HG03196 (cell line): ENCODE results near the gene KASH5.

Experiments
- ATAC-seq: cut with Tn5 transposase; IDR thresholded peaks from one replicate; pipeline ENCODE4 v1.9.1; 2021; ENCODE audit not compliant: unreplicated experiment

Gene KASH5, protein sequence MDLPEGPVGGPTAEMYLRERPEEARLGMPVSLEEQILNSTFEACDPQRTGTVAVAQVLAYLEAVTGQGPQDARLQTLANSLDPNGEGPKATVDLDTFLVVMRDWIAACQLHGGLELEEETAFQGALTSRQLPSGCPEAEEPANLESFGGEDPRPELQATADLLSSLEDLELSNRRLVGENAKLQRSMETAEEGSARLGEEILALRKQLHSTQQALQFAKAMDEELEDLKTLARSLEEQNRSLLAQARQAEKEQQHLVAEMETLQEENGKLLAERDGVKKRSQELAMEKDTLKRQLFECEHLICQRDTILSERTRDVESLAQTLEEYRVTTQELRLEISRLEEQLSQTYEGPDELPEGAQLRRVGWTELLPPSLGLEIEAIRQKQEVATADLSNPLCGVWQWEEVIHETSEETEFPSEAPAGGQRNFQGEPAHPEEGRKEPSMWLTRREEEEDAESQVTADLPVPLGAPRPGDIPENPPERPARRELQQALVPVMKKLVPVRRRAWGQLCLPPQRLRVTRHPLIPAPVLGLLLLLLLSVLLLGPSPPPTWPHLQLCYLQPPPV

DNA sequence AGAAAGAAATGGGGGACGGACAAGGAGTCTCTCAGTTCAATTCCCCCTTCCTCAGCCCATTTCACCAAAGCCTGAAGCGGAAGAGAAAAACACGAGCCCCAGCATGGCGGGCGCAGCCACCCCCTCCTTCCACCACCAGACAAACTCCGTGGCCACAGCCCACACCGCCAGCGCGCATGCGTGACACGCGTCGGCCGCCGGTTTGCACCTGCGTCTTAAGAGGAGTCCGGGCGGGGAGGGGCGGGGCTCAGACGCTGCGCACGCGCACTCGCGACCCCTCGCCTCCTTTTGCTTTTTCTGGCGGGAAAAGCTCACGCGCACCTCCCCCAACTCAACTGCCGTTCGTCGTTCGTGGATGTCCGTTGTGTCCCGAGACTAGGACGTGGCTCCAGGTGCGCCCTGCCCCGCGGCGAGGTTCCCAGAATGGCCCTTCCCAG lies at the start of gene KASH5:
Gene KASH5, plus strand, starts transcription at position 314 of the 437 bp plus-strand sequence. CDS start 2,635 bp downstream, outside the sequence.
- no peak for ATAC-seq

DNA sequence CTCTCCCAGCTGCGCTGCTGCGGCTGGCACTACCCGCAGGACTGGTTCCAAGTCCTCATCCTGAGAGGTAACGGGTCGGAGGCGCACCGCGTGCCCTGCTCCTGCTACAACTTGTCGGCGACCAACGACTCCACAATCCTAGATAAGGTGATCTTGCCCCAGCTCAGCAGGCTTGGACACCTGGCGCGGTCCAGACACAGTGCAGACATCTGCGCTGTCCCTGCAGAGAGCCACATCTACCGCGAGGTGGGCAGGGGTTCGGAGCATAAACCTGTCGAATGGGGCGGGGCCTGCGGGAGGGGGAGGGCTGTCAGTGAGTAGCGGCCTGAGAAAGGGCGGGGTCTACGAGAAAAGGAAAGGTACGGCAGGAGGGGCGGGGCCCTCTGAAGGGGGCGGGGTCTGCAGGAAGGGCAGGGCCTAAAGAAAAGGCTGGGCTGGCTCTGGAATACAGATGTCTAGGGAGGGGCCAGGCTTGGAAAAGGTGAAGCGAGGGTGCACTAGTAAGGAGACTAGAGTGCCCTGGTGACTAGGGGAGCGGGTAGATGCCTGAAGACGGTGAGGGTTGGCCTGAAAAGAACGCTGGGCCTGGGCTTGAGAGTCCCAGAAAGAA lies 49.3 kb upstream of the KASH5 start:
- no peak for ATAC-seq

DNA sequence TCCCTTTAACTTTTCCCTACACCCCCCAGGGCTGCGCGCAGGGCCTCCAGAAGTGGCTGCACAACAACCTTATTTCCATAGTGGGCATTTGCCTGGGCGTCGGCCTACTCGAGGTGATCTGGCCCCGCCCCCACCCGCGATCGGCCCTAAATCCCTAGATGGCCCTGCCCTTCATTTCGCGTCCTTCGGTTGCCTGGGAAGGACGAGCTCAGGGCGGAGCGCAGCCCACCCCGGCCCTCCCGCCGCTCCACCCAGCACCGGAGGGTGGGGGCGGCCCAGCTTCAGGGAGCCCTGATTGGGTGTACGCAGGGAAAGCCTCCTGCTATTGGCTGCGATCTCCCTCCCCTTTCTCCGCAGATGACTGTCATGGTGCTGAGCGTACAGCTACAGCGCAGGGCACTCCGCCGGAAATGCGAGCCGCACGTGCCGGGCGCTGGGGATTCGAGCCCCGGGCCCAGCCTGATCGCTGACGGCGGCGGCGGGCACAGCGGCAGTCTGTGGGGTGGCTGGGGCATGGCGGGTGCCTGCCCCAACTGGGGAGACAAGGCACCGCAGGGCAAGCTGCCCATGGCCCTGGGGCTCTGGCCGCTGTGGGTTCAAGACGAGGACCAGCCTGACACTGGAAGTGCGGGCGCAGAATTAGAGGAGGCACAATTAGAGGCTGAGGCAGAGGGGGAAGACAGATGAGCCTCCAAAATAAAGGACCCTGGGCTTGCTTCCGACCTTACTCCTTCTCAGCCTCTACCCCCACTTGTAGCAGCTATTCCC lies 48.6 kb upstream of the KASH5 start:
- no peak for ATAC-seq

DNA sequence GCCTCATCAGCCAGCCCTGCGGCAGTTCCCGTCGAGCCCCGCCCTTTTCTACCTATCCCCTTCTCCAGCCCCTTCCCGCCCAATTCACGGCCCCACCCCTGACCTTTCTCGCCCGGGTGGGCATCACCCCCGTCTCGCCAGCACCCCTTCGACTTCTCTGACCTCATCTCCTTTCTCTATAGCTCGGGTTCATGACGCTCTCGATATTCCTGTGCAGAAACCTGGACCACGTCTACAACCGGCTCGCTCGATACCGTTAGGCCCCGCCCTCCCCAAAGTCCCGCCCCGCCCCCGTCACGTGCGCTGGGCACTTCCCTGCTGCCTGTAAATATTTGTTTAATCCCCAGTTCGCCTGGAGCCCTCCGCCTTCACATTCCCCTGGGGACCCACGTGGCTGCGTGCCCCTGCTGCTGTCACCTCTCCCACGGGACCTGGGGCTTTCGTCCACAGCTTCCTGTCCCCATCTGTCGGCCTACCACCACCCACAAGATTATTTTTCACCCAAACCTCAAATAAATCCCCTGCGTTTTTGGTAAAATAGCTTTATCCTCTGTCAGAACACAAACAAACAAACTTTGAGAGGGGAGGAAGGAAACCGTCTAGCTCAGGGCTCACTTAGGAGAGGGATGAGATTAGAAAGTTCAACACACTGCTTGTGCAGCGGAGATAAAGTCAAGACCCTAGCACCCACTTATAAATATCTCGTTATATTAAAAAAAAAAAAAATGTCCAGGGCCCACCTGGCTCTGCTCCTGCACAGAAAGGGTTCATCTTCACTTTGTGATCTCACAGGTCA lies 47.8 kb upstream of the KASH5 start:
- ATAC-seq = peak; percentile 60

DNA sequence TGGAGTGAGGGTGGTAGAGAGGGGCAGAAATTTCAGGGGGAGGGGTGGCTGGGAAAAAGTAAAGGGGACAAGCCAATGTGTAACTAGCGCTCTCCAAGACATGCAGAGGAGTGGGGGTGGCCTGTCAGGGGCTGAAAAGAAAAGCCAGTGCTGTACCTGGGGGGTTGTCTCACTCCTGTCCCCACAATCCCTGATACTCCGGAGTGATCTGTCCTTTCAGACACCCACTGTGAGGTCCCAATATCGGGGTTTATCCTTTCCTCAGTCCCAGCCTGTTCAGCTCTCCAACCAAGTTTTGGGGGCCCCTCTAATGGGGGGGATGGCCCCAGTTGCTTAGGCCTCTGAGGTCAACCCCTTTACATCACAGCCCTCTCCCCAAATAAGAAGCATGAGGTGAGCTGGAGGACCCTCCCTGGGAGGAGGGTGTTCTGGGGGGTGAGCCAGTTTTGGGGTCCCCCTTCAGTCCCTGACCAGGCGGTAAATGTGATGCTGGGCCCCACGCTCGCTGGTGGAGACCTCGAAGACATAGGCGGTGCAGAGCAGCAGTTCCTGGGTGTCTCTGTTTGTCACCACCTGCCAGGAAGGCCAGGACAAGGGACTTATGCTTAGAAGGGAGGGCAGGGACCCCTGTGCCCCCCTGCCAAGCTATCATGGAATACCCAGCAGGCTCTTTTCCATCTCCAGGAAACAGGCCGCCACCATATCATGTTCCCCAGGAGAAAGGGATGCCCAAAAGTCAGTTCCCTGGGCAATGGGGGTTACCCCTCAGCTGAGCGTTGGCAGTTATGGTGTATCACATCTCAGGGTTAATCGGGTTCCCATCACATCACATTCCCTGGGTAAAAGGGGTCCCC lies 47.0 kb upstream of the KASH5 start:
- ATAC-seq = peak; percentile 6

DNA sequence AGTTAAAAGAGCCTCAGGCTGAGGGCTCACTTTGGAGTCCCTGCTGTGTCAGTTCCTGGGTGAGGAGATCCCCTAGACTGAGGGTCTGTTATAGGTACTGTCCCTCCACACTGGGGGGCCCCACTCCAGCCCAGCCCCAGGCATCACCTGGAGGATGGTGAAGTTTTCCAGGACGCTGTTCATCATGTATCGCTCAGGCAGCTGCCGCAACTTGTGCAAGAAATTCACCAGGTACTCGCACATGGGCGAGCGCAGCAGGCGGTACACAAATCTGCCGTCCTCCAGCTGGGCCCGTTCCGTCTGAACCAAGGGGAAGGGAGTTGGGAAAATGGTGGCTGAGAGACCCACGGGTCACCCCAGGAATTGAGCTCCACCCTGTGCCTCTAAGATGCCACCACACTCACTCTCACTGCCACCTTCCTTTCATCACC lies 45.7 kb upstream of the KASH5 start:
- no peak for ATAC-seq

DNA sequence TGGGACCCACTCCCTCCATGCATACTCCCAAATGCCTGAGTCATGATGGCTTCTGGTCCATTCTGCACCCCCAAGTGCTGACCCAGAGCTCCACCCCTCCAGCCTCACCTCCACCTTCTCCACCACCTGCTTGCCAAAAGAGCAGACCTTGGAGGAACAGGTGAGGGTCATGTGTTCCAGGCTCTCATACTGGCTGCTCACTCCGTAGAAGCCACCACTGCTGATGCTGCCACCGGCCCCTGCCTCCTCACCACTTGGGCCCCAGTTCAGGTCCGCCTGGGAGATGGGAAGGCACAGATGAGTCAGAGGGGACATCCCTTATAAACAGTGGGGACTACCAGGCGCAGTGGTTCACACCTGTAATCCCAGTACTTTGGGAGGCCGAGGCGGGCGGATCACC lies 44.9 kb upstream of the KASH5 start:
- ATAC-seq = no peak

DNA sequence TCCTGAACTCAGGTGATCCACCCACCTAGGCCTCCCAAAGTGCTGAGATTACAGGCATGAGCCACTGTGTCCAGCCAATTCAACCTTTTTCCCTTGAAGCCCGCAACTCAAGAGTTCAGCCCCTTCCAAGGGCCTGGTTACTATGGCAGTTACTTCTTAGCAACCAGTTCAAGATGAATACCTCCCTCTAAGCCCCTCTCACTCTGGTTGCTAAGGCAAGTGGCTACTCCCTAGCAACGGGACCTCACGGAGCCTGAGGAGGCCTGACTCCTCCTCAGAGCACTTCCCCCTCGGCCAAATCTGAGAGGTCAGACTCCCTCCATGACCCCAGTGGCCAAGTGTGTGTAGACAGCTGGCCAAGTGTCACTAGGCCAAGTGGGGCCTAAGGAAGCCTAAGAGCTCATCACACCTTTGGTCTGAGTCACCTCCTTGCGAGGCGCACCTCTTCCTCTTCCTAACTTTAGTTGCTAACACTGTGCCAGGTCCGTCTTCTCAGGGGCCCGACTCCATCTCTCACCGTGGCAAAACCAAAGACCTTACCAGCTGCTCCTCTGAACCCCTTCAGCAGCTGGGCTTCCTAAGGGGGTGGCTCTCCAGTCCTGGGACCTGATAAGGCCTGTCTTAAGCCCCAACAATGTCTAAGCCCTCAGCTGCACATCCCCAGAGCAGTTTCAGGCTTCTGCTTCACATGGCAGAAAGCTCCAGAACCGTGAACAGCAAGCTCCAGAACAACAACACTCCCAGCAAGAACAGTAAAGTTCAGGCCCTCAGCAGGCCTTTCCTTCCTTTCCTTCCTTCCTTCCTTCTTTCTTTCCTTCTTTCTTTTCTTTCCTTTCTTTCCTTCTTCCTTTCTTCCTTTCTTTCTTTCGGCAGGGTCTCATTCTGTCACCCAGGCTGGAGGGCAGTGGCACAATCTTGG lies 43.3 kb upstream of the KASH5 start:
- ATAC-seq = no peak

DNA sequence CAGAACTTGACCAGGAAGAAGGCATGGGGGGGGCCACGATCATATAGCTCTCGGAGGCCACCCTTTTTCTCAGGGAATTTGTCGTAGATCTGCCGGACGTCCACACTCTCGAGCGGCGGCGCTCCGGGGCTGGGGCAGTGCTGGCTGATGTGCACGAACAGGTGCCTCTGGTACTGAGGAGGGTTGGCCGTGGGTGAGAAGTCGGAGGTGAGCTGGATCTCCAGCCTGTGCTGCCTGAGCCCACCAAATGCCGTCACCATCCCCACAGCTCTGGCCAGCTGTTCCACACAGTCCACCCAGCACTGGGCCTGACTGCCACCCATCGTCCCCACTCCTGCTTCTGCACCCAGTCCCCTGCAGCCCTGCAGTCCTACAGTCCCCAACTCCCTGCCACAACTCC lies 40.9 kb upstream of the KASH5 start:
- ATAC-seq = no peak

DNA sequence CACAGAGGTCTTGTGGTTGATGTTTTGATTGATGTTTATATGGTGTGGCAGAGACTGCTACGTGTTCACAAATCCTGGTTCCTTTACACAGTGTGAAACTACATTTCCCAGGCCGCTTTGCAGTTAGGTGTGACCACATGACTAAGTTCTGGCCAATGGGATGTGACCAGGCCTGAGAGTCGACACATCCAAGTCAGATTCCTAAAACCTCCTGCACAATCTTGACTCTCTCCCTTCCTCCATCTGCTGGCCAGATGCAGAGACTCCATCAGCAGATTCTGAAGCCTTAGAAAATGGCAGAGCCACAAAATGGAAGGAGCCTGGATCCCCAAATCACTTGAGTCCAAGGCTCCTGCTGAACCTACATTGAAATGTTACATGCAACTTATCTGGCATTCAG lies 40.2 kb upstream of the KASH5 start:
- no peak for ATAC-seq

DNA sequence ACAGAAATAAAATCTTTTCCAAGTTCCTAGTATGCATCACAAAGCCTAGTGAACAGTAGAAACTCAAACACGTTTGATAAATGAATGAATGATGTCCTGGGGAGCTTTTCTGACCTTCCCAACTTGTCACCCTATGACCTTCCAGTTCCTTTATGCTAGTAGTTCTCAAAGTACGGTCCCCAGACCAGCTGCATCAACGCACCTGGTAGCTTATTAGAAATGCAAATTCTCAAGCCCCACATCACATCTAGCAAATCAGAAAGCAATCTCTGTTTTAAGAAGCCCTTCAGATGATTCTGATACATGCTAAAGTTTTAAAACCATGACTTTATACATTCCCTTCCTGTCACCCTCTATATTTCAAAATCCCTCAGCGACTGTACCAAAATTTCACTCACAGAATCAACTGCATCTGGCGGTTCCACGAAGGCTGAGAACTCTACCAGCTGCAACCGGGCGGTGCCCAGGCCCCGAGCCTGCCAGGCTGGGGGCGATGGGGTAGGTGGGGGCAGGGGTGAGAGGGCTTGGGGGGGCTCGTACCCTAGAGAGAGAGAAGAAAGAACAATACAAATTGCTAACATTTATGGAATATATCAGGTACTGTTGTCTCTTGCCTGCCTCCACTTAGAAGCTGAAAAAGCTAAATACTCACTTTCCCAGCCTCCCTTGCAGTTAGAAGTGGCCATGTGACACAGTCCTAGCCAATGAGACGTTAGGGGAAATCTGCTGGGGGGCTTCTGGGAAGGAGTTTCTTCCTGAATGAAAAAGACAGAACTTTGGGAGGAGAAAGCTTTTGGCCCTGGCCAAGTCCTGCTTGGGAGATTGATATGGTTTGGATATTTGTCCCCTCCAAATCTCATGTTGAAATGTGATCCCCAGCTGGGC lies 39.5 kb upstream of the KASH5 start:
- no peak for ATAC-seq

DNA sequence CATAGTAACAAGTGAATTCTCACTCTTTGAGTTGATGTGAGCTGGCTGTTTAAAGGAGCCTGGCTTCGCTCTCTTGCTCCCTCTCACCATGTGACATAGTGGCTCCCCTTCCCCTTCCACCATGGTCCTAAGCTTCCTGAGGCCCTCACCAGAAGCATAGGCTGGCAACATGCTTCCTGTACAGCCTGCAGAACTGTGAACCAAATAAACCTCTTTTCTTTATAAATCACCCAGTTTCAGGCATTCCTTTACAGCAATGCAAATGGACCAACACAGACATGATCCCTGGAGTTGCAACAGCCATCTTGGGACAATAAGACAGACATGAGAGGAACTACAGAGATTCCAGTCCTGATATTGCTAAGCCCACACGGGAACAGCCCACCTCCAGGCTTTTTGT lies 38.5 kb upstream of the KASH5 start:
- ATAC-seq = no peak

DNA sequence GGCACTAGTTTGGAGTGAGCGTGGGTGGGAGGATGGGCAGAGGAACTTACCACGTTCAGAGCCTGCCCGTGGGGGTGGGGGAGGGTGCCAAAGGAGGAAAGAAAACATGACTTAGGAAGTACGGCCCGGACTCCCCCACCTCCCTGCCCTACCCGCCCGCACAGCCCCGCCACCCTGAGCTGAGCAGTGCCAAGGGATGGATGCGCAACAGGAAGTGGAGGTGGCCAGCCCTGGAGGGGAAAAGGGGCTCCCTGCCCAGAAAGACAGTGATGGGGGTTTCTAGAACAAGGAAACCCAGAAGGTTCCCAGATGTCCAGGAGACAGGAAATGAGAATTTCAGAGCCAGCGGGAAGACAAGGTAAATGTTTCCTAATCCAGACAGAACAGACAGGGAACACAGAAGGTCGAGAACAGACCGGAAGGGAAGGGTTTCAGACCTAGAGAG lies 32.1 kb upstream of the KASH5 start:
- ATAC-seq = no peak

DNA sequence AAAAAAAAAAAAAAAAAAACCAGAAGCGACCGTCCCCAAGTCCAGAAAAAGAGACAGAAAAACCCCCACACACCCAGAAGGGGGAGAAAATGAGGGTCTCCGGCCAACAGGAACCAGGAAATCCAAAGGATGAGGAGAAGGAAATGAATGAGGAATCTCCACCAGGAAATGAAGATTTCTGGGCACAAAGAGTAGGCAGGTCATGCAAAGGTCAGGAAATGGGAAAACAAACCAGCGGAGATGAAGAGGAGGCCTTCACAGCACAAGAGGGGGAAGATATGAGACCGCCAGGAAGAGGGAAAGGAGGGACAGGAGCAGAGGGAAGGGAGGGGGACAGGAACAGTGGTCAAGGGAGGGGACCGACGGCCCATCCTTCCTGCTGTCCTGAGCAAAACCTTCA lies 31.7 kb upstream of the KASH5 start:
- ATAC-seq = no peak

DNA sequence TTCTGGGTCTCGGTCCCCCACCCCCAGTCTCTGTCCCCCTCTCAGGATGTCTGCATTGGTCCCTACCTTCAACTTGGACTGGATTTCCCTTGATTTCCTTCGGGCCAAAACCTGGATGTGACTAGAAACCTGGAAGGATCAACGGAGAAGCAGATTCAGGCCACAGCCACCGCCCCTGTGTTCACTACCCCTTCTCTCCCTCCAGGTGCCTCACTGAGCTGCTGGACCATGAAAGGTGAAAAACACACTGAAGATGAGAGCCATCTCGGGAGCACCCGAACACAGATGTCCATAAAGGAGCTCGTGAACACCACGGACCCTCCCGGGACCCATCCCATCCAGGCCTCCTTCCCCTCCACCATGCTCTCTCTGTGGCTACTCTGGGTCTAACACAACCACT lies 30.9 kb upstream of the KASH5 start:
- ATAC-seq = no peak

DNA sequence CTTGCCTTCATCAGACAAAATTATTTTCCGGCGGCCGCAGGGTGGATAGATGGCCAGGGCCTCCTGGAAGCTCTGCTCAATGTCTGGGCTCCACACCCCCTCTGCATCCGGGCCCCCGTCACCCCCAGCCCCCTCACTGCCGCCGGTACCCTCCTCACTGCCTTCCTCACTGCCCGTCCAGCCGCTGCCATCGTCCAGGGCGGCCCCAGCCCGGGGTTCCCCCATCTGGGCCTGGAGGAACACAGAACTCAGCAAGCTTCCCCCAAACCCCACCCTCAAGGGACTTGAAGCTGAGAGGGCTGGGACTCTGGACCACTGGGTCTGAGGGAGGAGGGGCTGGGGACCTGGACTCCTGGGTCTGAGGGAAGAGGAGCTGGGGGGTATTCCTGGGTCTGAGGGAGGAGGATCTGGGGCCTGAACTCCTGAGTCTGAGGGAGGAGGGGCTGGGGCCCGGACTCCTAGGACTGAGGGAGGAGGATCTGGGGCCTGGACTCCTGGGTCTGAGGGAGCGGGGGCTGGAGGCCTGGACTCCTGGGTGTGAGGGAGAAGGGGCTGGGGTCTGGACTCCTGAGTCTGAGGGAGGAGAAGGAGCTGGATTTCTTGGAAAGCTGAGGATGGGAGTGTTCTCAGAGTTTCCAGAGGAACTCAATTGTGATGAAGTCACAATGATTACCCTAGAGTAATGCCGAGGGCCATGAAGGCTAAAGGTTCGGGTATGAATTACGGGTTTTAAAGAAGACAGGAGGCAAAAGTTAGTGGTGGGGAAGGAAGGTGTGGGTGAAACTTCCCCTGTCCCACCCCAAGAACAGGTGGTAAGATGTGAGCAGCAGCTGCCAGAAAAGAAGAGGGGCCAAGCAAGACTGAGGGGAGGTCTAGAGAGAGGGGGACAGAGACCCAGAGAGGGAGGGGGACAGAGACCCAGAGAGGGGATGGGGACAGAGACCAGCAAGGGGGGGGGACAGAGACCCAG lies 27.9 kb upstream of the KASH5 start:
- no peak for ATAC-seq
